ENCODE data around the gene PRAMEF2.

DNA sequence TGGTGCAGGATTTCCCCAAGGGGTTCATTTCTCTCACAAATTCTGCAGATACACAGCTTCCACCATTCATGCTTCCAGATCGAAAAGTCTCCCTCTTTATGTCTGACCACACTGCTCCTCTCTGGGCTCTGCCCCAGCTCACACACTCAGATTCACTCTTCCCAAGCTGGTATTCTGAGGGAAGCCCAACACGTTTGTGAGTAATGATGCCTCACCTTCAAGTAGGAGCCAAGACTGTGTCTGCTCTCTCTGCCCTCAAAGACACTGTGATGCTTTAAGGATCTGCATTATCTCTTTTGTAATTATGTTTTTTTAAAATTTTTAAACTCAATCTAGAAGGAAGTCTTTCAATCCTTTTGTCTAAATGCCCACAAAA is 45.5 kb upstream of the PRAMEF2 start:
- TF ChIP-seq, protein P1, sequence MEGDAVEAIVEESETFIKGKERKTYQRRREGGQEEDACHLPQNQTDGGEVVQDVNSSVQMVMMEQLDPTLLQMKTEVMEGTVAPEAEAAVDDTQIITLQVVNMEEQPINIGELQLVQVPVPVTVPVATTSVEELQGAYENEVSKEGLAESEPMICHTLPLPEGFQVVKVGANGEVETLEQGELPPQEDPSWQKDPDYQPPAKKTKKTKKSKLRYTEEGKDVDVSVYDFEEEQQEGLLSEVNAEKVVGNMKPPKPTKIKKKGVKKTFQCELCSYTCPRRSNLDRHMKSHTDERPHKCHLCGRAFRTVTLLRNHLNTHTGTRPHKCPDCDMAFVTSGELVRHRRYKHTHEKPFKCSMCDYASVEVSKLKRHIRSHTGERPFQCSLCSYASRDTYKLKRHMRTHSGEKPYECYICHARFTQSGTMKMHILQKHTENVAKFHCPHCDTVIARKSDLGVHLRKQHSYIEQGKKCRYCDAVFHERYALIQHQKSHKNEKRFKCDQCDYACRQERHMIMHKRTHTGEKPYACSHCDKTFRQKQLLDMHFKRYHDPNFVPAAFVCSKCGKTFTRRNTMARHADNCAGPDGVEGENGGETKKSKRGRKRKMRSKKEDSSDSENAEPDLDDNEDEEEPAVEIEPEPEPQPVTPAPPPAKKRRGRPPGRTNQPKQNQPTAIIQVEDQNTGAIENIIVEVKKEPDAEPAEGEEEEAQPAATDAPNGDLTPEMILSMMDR (IDR thresholded peaks at IDR 0.05; ENCODE audit: low read depth, low read length, poor library complexity, severe bottlenecking): no peak
- TF ChIP-seq EZH2phosphoT487 (IDR thresholded peaks at IDR 0.05; ENCODE audit: borderline replicate concordance, low read length): no peak
